LHCN-M2 (cell line): ENCODE measurements around the gene ZNRF4. TPM values are rescaled to one million over a fixed set of nuclear protein-coding genes. Genes with fewer than 3 reads are reported as not detected.

Experiments
- DNase-seq: peaks from one replicate; pipeline ENCODE4 v3.0.0-alpha.2; 2012; ENCODE audit warnings: low read depth
- total RNA-seq: library from RNA; depleted of rRNA; stranded (reverse); fragments of >200 nt; gene quantifications from 2 replicates; pipeline ENCODE4 v1.2.3, GENCODE V29; 2014

ZNRF4 gene
- total RNA-seq, 1 experiment from 2014 or later, result not detected

DNA sequence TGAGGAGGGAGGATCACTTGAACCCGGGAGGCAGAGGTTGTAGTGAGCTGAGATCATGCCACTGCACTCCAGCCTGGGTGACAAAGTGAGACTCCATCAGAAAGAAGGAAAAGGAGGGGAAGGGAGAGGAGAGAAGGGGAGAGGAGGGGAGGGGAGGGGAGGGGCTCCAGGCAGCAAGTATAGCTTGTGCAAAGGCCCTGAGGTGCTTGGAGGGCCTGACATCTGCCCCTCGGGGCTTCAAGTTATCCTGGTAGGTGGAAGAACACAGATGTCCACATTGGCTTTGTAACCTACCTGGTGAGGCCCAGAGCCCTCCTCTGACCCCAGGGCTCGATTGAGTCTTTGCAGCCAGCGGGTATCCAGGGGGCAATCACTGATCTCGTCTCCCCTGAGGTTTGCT lies 11.5 kb upstream of the ZNRF4 start:
- DNase-seq, result no peak

DNA sequence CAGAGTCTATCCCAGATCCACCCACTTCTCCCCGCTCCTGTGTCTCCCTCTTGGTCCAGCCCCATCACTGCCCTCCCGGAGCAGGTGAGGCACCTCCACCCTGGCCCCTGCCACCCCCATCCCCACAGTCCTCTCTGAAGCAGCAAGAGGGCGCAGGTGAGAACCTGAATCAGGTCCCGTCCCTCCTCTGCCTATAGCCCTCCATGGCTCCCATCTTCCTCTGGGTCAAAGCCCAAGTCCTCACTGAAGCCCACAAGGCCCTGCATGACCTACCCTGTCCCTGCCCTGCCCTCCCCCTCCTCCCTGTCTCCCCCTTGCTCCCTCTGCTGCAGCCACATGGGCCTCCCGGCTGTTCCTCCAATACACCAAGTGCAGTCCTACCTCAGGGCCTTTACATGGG lies 10.8 kb upstream of the ZNRF4 start:
- DNase-seq, result no peak

DNA sequence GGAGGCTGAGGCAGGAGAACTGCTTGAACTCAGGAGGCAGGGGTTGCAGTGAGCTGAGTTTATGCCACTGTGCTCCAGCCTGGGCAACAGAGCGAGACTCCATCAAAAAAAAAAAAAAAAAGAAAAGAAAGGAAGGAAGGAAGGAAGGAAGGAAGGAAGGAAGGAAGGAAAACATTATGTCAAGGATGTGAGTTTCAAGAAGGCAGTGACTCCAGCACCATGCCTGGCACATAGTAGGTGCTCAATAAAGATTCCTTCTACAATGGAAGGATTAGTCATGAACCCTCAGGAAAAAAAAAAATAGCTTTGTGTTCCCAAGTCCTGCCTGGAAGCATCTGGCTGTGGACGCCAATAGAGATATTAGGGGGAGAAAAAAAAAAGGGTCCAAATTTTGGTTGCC lies 10.1 kb upstream of the ZNRF4 start:
- DNase-seq, result no peak

DNA sequence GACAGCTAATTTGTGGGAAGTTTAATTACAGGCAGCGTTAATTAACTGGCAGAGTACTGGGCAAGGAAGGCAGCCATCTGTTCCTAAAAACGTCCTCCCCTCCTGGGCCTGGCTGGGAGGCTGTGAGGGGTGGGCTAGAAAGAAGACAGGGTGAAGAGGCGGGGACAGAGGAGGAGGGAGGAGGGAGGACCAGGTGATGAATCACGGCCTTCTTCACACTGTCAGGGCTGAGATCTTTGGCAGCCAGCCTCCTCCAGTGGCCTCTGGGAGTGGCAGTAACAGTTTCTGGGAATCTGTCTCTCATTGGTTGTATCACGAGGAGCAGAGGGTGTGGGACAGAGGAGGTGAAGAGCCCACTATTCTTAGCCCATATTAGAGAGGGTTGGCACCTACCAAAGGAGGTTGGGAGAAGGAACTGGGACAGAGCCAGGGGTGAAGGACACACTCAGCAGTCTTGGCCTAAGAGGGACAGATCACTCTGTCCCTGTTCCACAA lies 9.6 kb upstream of the ZNRF4 start:
- DNase-seq, result no peak

DNA sequence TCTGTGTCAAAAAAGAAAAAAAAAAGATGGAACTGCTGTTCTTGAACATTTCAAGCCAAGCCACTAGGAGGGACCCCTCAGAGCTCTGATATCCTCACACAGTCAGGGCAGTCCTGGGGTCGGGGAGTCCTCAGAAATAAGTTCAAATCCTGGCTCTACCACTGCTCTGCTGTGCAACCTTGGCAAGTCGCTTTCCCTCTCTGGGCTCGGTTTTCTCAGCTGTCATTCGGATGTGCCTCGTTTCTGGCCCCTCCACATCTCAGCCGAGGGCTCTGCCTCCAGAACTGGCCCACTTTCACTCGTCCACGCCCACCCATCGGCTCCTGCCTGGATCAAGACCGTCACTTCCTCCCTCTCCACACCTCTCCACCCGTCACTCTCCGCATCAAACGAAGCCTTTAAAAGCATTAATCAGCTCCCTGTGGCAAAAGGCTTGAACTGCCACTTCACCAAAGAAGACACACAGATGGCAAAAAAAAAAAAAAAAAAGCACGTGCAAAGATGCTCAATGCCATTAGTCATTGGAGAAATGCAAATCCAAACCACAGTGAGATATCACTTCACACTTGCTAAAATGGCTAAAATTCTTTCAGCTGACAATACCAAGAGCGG lies 7.4 kb upstream of the ZNRF4 start:
- peak; percentile 35 for DNase-seq

DNA sequence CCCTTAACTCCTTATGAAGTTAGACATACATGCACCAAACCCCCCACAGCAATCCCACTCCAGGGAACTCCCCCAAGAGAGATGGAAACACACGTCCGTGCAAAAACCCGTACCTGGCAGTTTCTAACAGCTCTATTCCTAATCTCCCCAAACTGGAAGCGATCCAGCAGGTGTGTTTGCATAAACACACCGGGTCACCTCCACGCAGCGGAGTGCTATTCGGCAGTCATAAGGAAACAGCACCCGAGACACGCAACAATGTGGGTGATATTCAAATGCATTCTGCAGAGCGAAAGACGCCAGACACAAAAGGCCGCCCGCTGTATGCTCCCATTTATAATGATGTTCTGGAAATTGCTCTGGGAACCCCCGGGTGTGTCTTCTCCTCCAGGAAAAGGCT lies 6.8 kb upstream of the ZNRF4 start:
- no peak for DNase-seq

DNA sequence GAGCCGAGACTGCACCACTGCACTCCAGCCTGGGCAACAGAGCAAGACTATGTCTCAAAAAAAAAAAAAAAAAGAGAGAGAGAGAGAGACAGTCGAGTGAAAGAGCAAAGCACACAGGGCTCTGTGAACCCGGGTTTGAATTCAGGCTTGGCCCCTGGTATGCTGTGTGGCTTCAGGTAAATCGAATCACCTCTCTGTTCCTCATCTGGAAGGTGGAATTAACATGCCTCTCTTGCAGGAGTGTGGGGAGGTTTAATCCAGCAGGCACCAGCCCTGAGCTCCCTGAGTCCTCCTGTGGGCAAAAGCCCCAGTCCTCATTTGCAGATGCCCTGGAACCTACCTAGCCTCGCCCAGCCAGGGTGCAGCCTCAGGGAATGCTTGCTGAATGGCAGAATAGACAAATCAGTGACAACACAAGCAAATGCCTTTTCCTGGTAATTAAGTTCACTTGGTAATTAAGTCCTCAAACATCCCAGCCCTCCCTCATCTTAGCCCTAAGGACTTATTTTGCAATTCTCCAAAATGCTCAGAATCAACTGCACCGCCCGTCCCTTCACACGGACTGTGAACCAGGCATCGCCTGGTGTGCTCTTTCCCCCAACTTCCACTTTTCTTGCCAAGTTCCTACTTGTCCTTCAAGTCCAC lies 4.6 kb upstream of the ZNRF4 start:
- no peak for DNase-seq

DNA sequence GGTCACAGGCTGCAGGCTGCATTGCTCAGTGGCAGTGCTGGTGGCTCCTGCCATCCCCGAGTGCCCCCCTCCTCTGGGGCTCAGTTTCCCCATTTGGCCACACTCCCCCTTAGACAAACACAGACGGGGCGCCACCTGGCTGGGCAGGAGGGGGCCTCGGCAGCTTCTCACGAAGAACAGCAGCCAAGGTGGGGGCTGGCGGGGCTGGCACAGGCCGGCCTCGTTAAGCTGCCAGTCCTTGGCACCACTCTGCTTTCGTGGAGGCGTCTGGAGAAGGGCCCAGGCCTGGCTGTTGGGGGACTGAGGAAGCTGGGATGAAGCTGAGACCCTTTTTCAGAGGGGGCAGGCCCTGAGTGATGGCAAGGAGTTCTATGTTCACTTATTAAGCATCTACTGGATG lies 3.7 kb upstream of the ZNRF4 start:
- no peak for DNase-seq

DNA sequence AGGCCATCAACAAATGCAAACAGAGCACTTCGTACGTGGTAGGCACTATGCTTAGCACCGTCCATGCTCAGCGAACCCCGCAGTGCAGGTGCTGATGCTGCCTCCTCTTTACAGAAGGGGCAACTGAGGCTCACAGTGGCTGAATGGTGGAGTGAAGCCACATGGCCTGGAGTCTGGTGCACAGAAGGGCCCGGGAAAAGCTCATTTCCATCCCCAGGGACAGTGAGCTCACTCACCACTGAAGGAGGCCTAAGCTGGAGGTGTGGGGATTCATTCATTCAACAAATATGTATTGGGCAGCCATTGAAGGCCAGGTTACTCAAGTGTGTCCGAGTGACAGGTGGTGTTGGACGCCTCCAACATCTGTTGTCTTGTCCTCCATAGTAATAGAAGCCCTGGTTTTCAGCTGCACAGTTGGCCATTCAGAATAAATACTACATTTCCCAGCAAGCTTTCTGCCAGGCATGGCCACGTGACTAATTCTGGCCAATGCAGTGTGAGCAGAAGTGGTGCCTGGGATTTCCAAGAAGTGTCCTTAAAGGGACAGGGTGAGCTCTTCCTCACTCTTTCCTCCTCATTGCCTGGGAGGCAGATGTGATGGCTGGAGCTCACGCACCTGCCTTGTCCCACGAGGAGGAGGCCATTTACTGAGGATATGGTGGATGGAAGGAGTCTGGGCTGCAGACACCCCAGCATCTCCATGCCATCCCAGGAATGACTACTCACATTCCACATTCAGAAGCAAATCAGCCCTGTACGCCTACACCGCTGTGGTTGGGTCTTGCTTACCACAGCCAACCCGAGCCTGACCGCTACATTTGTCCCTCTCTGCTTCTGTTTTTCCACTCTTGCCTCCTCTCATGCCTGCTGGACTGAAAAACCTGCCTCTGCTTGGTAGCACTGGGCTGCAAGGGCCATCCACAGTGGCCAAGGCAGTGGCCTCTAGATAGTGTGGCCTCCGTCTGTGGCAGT lies 2.3 kb upstream of the ZNRF4 start:
- peak; percentile 22 for DNase-seq

DNA sequence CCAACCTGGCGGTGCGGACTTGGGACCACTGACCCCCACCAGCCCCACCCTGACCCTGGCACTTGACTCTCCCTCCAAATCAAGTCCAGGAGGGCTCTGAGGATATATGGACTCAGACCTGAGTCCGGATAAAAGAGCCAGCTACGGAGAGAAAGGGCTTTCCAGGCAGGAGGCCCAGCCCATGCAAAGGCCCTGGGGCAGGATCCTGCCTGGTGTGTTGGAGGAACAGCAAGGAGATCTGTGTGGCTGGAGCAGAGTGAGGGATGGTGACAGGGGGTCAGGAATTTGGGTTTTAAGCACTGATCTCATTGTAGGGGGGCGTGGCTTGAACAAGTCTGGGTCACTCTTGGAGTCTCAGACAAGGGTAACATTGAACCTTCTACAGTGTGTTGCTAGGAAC lies 474 bp upstream of the ZNRF4 start:
- DNase-seq, result no peak

DNA sequence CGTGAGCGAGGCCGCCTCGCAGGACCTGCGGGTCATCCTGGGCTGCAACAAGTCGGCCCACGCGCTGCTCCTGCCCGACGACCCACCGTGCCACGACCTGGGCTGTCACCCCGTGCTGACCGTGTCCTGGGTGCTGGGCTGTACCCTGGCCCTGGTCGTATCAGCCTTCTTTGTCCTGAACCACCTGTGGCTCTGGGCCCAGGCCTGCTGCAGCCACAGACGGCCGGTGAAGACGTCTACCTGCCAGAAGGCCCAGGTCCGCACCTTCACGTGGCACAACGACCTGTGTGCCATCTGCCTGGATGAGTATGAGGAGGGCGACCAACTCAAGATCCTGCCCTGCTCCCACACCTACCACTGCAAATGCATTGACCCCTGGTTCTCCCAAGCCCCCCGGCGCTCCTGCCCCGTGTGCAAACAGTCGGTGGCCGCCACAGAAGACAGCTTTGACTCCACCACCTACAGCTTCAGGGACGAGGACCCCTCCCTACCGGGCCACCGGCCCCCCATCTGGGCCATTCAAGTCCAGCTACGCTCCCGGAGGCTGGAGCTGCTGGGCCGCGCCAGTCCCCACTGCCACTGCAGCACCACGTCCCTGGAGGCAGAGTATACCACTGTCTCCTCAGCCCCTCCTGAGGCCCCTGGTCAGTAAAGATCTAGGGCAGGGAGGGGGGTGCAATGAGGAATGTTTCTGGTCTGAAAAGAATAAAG lies 1.1 kb downstream of the ZNRF4 start:
- DNase-seq, result no peak

DNA sequence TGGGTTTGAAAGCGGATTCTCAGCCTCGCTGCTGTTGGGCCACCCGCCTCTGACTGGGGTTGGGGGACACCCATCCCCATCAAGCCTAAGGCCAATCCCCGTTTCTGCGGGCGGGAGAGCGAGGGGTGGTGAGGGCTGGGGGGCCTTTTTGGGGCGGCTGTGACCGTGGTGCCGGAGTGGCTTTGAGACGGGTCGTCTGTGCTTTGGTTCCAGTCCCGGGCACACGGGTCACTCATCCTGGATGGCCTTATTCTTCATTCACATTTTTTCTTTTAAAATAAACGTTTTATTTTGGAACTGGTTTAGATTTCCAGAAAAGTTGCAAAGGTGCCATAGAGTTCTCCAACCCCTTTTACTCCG lies 1.6 kb downstream of the ZNRF4 start:
- DNase-seq, result no peak

DNA sequence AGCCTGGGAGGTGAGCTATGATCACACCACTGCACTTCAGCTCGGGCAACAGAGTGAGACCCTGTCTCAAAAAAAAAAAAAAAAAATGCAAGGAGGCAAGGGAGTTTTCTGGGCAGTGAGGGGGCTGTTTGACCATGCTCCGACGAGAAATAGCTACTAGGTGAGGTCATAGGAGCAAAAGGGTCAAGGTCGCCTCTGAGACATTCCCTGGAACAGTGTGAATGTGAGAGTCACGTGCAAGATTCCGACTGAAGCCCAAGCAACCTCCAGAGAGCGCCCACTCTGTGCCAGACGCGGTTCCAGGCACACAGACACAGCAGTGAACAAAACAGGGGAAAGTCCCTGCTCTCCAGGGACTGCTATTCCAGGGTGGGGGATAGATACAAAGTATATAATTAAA lies 2.5 kb downstream of the ZNRF4 start:
- DNase-seq, result no peak

DNA sequence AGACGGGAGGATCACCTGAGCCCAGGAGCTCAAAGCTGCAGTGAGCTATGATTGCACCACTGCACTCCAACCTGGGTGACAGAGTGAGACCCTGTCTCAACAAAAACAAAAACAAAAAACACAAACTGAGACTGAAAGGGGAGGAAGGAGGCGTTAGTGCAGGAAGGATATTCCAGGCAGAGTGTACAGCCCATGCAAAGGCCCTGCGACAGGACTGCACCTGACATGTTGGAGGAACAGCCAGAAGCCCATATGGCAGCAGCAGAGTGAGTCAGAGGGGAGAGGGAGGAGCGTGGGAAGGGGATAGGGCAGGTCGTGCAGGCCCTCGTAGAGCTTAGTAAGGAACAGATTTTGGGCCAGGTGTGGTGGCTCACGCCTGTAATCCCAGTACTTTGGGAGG lies 3.2 kb downstream of the ZNRF4 start:
- no peak for DNase-seq

DNA sequence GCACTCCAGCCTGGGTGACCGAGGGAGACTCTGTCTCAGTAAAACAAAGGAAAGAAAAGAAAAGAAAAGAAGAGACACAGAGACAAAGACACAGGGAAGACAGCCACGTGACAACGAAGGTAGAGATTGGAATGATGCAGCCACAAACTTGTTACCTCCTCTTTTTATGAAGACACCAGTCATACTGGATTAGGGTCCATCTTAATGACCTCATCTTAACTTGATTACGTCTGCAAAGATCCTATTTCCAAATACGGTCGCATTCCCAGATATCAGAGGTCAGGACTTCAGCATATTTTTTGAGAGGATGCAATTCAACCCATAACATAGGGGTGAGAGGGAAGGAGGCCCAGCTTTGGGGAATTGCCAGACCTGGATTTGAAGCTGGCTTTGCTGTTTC lies 4.1 kb downstream of the ZNRF4 start:
- DNase-seq, result no peak

DNA sequence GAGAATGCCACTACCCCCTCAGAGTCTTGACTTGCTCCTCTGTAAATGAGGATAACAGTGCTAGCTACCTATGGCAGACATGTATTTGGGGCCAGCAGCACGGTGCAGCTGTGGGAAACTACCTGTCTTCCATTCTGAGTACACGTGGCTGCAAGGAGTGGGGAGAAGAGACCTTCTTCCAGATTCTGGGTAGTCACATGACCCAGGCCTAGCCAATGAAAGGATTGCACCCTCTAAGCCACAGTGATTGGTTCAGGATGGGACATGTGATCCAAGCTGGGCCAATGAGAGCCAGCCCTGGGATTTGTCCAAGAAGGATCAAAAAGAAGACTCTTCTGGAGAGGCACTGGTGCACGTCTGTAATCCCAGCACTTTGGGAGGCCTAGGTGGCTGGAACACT lies 5.5 kb downstream of the ZNRF4 start:
- DNase-seq, result no peak

DNA sequence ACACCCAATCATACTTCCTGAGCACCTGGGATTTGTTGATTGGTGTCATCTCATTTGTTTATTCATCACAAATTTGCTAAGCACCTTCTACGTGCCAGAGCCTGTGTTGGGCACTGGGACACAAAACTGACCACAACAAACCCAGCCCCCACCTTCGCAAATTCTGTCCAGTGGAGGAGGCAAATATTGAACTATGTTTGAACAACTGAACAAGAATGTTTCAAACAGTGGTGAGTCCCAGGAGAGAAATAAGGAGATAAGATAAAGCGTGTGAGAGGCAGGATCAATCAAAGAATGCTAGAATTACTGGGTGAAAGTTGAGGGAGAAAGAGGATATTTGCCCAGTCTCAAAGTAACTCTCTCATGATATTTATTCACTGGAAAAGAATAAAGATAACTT lies 8.7 kb downstream of the ZNRF4 start:
- DNase-seq, result no peak

DNA sequence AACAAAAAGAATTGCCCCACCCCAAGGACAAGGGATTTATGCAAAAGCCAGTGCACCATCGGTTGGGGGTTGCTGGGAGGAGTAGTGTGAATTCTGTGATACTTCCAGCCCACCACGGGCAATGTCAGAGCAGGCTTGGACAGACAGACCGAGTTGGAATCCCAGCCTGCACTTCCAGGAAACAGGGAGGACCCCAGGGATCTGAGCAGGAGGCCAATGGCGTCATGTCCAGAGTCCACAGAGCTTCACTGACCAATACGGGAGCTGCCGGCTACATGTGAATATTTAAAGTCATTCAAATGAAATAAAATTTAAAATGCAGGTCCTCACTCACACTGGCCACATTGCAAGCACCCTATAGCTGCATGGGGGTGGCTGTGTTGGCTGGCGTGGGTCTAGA lies 10.9 kb downstream of the ZNRF4 start:
- no peak for DNase-seq

DNA sequence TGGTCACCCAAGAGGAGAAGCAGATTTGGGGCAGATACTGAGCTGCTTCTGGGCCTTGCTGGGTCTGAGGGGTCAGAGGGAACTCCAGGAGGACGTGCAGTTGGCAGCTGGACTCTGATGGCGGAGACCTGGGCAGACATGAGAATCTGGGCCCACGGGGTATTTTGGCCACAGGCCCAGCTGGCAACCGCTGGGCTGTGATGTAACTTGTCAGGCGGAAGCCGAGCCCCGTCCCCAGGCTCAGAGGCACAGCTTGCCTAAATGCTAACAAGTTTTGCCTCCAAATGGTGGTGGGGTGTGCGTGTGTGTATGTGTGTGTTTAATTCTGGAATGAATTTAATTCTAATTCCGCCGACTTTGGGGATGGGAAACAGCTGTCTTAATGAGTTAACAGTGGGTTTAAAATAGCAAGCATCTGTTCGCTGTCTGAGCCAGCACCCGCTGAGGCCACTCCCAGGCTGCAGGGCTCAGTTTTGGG lies 11.6 kb downstream of the ZNRF4 start:
- DNase-seq, result peak; percentile 25

DNA sequence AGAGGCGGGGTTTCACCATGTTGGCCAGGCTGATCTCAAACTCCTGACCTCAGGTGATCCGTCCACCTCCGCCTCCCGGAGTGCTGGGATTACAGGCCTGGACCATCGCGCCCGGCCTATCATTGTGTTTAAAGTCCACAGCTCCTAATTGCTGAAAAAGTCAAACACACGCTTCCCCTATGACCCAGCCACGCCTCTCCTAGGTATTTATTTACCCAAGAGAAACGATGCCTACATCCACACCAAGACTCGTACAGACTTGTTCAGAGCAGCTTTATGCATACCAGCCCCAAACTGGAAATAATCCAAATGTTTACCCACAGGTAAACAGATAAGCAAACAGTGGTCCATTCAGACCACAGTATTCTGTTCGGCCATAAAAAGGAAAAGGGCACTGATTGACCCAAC lies 15.1 kb downstream of the ZNRF4 start:
- no peak for DNase-seq

DNA sequence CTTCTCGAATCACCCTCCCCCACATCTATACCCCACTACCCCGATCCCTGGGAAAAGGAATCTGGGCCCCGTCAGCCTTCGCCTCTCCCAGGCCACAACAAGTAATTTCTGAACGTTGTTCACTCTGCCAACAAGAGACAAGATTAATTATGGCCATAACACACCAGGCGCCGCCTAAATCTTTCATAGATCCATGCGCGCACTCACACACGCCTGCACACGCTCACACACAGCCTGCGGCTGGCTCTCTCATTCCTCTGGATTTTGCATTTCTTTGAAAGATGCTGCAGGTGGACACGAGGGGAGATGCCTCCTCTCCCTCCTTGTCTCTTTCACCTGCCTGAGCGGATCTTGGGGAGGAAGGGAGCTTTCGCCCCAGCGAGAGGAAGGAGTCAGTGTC lies 17.1 kb downstream of the ZNRF4 start:
- no peak for DNase-seq

DNA sequence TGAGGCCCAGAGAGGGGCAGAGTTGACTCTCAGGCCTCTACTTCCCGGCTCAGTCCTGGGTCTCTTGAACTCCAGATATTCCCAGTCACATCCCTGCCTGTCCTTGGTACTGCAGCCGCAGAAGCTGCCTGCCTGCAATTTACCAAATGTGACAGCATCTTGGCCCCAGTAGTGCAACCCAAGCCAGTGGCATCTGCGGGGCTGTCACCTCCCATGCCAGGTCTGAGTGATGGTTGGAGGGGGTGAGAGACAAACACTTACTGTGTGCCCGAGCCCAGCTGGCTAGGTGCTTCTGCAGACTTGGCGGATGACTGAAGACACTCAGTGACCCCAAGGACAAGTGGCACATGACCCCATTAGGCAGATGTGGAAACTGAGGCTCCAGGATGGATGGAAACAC lies 18.4 kb downstream of the ZNRF4 start:
- DNase-seq, result no peak
